HepG2 (cell line): ENCODE results near the gene FOCAD. TPM values are rescaled to one million over a fixed set of nuclear protein-coding genes. Genes with fewer than 3 reads are reported as not detected.

Experiments
- ARHGAP35 ChIP-seq: sonication (generic); formaldehyde crosslinking; IDR thresholded peaks from 2 replicates; pipeline ENCODE4 v1.9.0; 2022; ENCODE audit warnings: mild to moderate bottlenecking, inconsistent platforms, moderate library complexity, missing genetic modification reagents, borderline replicate concordance
- CHCHD3 ChIP-seq: sonication (generic); formaldehyde crosslinking; IDR thresholded peaks from 2 replicates; pipeline ENCODE4 v1.8.0; 2022; ENCODE audit warnings: mild to moderate bottlenecking, missing genetic modification reagents, moderate library complexity
- E2F5 ChIP-seq: sonication (generic); formaldehyde crosslinking; conservative IDR thresholded peaks from 2 replicates; pipeline ENCODE4 v1.4.0; 2020; ENCODE audit warnings: missing genetic modification reagents
- ELF1 ChIP-seq: sonication (generic); formaldehyde crosslinking; IDR thresholded peaks from 2 replicates; pipeline ENCODE4 v1.4.0; 2020; ENCODE audit warnings: missing genetic modification reagents
- HHEX ChIP-seq: IDR thresholded peaks from 2 replicates; pipeline ENCODE4 v1.6.1; 2016; ENCODE audit warnings: control low read depth
- HNRNPK ChIP-seq: fragments of 200-400 bp; formaldehyde crosslinking; IDR thresholded peaks from 2 replicates; pipeline ENCODE4 v1.6.1; 2018; ENCODE audit warnings: low read length, low read depth, moderate library complexity, mild to moderate bottlenecking; ENCODE audit not compliant: poor library complexity, severe bottlenecking
- HNRNPL ChIP-seq: fragments of 200-400 bp; formaldehyde crosslinking; IDR thresholded peaks from 2 replicates; pipeline ENCODE4 v1.6.1; 2017; ENCODE audit warnings: mild to moderate bottlenecking, low read depth, low read length
- HOXA9 ChIP-seq: sonication (generic); formaldehyde crosslinking; IDR thresholded peaks from 2 replicates; pipeline ENCODE4 v1.8.1; 2022; ENCODE audit warnings: missing genetic modification reagents, mild to moderate bottlenecking, moderate library complexity, borderline replicate concordance
- JUND ChIP-seq: sonication (generic); formaldehyde crosslinking; IDR thresholded peaks from 2 replicates; pipeline ENCODE4 v1.8.0; 2022; ENCODE audit warnings: mild to moderate bottlenecking, missing genetic modification reagents
- KLF12 ChIP-seq: sonication (generic); formaldehyde crosslinking; IDR thresholded peaks from 2 replicates; pipeline ENCODE4 v1.4.0; 2020; ENCODE audit warnings: missing genetic modification reagents, borderline replicate concordance
- KLF16 ChIP-seq, 2 experiments: sonication (generic) in 1 of 2; formaldehyde crosslinking in 1 of 2; IDR thresholded peaks; 2 replicates each; pipeline versions ENCODE4 v1.6.1 to v1.8.0; 2016 to 2023; ENCODE audit warnings: missing genetic modification reagents in 2 of 2, missing compliant biosample characterization in 1 of 2
- MATR3 ChIP-seq: sonication (generic); formaldehyde crosslinking; IDR thresholded peaks from 2 replicates; pipeline ENCODE4 v1.4.0; 2020; ENCODE audit warnings: missing genetic modification reagents
- MIER2 ChIP-seq: IDR thresholded peaks from 2 replicates; pipeline ENCODE4 v1.6.1; 2016; ENCODE audit warnings: missing biosample characterization, missing genetic modification reagents
- SALL2 ChIP-seq: sonication (generic); formaldehyde crosslinking; IDR thresholded peaks from 2 replicates; pipeline ENCODE4 v1.8.1; 2023; ENCODE audit warnings: mild to moderate bottlenecking, missing genetic modification reagents, inconsistent platforms
- SPEN ChIP-seq: sonication (generic); formaldehyde crosslinking; IDR thresholded peaks from 2 replicates; pipeline ENCODE4 v1.5.1; 2020; ENCODE audit warnings: low read depth, mild to moderate bottlenecking, missing genetic modification reagents
- TBL1XR1 ChIP-seq: fragments of 150-350 bp; IDR thresholded peaks from 2 replicates; pipeline ENCODE4 v1.6.1; 2014; ENCODE audit warnings: borderline replicate concordance, low read length; ENCODE audit not compliant: partially characterized antibody
- XRCC5 ChIP-seq: fragments of 200-400 bp; formaldehyde crosslinking; optimal IDR thresholded peaks from 2 replicates; pipeline ENCODE3; 2017; ENCODE audit warnings: mild to moderate bottlenecking, low read length
- ZBTB21 ChIP-seq: sonication (generic); formaldehyde crosslinking; IDR thresholded peaks from 2 replicates; pipeline ENCODE4 v1.4.0; 2020; ENCODE audit warnings: missing genetic modification reagents
- ZBTB7A ChIP-seq: sonication (generic); formaldehyde crosslinking; IDR thresholded peaks from 2 replicates; pipeline ENCODE4 v1.8.0; 2022; ENCODE audit warnings: mild to moderate bottlenecking, missing genetic modification reagents
- ZNF20 ChIP-seq: sonication (generic); formaldehyde crosslinking; IDR thresholded peaks from 2 replicates; pipeline ENCODE4 v1.4.0; 2020; ENCODE audit warnings: mild to moderate bottlenecking, moderate library complexity, missing genetic modification reagents
- ZNF251 ChIP-seq: sonication (generic); formaldehyde crosslinking; IDR thresholded peaks from 2 replicates; pipeline ENCODE4 v1.9.0; 2021; ENCODE audit warnings: mild to moderate bottlenecking, missing genetic modification reagents
- ZNF460 ChIP-seq: sonication (generic); formaldehyde crosslinking; IDR thresholded peaks from 2 replicates; pipeline ENCODE4 v1.5.1; 2020; ENCODE audit warnings: missing genetic modification reagents, mild to moderate bottlenecking, borderline replicate concordance
- ZNF598 ChIP-seq: sonication (generic); formaldehyde crosslinking; IDR thresholded peaks from 2 replicates; pipeline ENCODE4 v1.5.1; 2020; ENCODE audit warnings: mild to moderate bottlenecking, missing genetic modification reagents, borderline replicate concordance
- ZNF703 ChIP-seq: sonication (generic); formaldehyde crosslinking; IDR thresholded peaks from 2 replicates; pipeline ENCODE4 v1.5.1; 2020; ENCODE audit warnings: missing genetic modification reagents, mild to moderate bottlenecking, moderate library complexity, borderline replicate concordance
- ZNF790 ChIP-seq: sonication (generic); formaldehyde crosslinking; IDR thresholded peaks from 2 replicates; pipeline ENCODE4 v1.8.0; 2022; ENCODE audit warnings: missing genetic modification reagents, mild to moderate bottlenecking, borderline replicate concordance
- polyA plus RNA-seq, 8 experiments: library from polyadenylated mRNA; depleted of rRNA in 3 of 8; stranded (reverse) in 7 of 8; unstranded in 1 of 8; fragments of >200 nt; fragmentation: Illumina TruSeq in 4 of 8; extraction: Trizol in 4 of 8; gene quantifications; 2 replicates each; pipeline versions ENCODE4 v1.2.1 to v1.2.3, GENCODE V29; 2011 to 2016; ENCODE audit warnings: low read depth in 4 of 8, missing spikeins in 1 of 8, mixed read lengths in 1 of 8; ENCODE audit not compliant: insufficient read depth in 1 of 8
- total RNA-seq, 5 experiments: library from RNA; depleted of rRNA; stranded (reverse); fragments of >200 nt; fragmentation: Illumina TruSeq; extraction: Trizol; gene quantifications; 2 replicates each; pipeline ENCODE4 v1.2.3, GENCODE V29; 2016; ENCODE audit warnings: low read depth in 1 of 5
- TF ChIP-seq, protein P1 (sequence below): sonication (generic); formaldehyde crosslinking; IDR thresholded peaks from 2 replicates; pipeline ENCODE4 v1.4.0; 2020; ENCODE audit warnings: missing genetic modification reagents
- TF ChIP-seq, protein P2 (sequence below): sonication (generic); formaldehyde crosslinking; IDR thresholded peaks from 2 replicates; pipeline ENCODE4 v1.8.0; 2022; ENCODE audit warnings: missing genetic modification reagents, mild to moderate bottlenecking, borderline replicate concordance
- TF ChIP-seq, protein P3 (sequence below): sonication (generic); formaldehyde crosslinking; IDR thresholded peaks from 2 replicates; pipeline ENCODE4 v1.4.0; 2020; ENCODE audit warnings: missing genetic modification reagents

Gene FOCAD
- total and polyA plus RNA-seq, 2 of the 13 experiments (the other 11 are each of a cell fraction or from before 2014, with no cell fraction given): 18.0 to 31.1 TPM

DNA sequence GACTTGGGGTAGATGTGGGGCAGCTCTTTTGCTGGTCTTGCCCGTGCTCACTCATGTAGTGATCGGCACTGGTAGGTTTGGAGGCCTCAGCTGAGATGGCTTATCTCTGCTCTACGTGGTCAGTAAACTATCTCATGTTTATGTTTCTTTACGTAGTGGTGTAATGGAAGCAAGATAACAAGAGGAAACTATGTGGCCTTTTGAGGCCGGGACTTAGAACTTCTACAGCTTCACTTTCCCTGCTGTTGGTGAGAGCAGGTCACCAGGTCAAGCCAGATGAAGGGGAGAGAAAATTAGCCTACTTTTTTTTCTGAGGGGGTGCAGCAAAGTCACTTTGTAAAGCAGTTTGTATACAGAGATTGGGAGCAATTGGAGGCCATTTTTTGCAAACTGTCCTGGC lies 8.5 kb downstream of the FOCAD start (continued):
- TF ChIP-seq ZNF460 (CRISPR knock-in tag) (no peak), ZNF251 (no peak), ZBTB21 (peak; percentile 66; the same call in 1 of the 2 replicates), CHCHD3 (CRISPR knock-in tag) (no peak), HNRNPK (no peak), HNRNPL (no peak), ZNF790 (CRISPR knock-in tag) (no peak), ARHGAP35 (no peak), XRCC5 (no peak), ZNF703 (CRISPR knock-in tag) (no peak), ZNF20 (CRISPR knock-in tag) (no peak), MIER2 (CRISPR knock-in tag) (peak; percentile 61; the same call in 1 of the 2 replicates), MATR3 (CRISPR knock-in tag) (no peak), ZNF598 (CRISPR knock-in tag) (no peak), TBL1XR1 (no peak), KLF16 (CRISPR knock-in tag; IDR thresholded peaks at IDR 0.05) (peak in 1 of 2 experiments; percentile 31; a peak in 1 of 4 replicates), ELF1 (CRISPR knock-in tag) (no peak), SALL2 (CRISPR knock-in tag) (peak; percentile 79; the same call in 1 of the 2 replicates), ZBTB7A (CRISPR knock-in tag) (no peak), HHEX (peak; percentile 49; the same call in 1 of the 2 replicates), JUND (CRISPR knock-in tag) (no peak), HOXA9 (CRISPR knock-in tag) (no peak), E2F5 (CRISPR knock-in tag) (no peak), SPEN (no peak), KLF12 (CRISPR knock-in tag) (no peak)
- TF ChIP-seq, protein P1, sequence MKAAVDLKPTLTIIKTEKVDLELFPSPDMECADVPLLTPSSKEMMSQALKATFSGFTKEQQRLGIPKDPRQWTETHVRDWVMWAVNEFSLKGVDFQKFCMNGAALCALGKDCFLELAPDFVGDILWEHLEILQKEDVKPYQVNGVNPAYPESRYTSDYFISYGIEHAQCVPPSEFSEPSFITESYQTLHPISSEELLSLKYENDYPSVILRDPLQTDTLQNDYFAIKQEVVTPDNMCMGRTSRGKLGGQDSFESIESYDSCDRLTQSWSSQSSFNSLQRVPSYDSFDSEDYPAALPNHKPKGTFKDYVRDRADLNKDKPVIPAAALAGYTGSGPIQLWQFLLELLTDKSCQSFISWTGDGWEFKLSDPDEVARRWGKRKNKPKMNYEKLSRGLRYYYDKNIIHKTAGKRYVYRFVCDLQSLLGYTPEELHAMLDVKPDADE: no peak
- TF ChIP-seq, protein P2, sequence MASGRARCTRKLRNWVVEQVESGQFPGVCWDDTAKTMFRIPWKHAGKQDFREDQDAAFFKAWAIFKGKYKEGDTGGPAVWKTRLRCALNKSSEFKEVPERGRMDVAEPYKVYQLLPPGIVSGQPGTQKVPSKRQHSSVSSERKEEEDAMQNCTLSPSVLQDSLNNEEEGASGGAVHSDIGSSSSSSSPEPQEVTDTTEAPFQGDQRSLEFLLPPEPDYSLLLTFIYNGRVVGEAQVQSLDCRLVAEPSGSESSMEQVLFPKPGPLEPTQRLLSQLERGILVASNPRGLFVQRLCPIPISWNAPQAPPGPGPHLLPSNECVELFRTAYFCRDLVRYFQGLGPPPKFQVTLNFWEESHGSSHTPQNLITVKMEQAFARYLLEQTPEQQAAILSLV (CRISPR knock-in tag): no peak
- TF ChIP-seq, protein P3, sequence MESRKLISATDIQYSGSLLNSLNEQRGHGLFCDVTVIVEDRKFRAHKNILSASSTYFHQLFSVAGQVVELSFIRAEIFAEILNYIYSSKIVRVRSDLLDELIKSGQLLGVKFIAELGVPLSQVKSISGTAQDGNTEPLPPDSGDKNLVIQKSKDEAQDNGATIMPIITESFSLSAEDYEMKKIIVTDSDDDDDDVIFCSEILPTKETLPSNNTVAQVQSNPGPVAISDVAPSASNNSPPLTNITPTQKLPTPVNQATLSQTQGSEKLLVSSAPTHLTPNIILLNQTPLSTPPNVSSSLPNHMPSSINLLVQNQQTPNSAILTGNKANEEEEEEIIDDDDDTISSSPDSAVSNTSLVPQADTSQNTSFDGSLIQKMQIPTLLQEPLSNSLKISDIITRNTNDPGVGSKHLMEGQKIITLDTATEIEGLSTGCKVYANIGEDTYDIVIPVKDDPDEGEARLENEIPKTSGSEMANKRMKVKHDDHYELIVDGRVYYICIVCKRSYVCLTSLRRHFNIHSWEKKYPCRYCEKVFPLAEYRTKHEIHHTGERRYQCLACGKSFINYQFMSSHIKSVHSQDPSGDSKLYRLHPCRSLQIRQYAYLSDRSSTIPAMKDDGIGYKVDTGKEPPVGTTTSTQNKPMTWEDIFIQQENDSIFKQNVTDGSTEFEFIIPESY (CRISPR knock-in tag): no peak
